T-helper 17 cell (primary cell): Measurements from ENCODE around the gene TAAR1. TPM values are rescaled to one million over a fixed set of nuclear protein-coding genes. Genes with fewer than 3 reads are reported as not detected.
"Not testable (repeated sequence)": the region's sequence is repeated elsewhere in the genome, so short reads cannot be mapped to it uniquely, and the experiment has no call there.

ENCODE experiments used
- ATAC-seq: fragments of 150-1000 bp; cut with Tn5 transposase; 2 replicates; pipeline ENCODE4 v1.10.0; 2021; ENCODE audit warnings: mild to moderate bottlenecking, moderate library complexity
- DNase-seq, 3 donors: peaks; one replicate each; pipeline versions ENCODE4 v3.0.0 to v3.0.0-alpha.2; 2020 to 2021
- H3K9me3 ChIP-seq: one replicate; pipeline ENCODE4 v1.7.0; 2013; ENCODE audit warnings: low read length, mild to moderate bottlenecking; ENCODE audit not compliant: control insufficient read depth, poor library complexity, severe bottlenecking
- H3K27ac Mint-ChIP-seq: one replicate; pipeline ENCODE4 v1.8.0; 2022; ENCODE audit warnings: mild to moderate bottlenecking, moderate library complexity, mixed read lengths
- H3K27me3 Mint-ChIP-seq: one replicate; pipeline ENCODE4 v1.8.0; 2022; ENCODE audit warnings: mixed read lengths
- H3K36me3 Mint-ChIP-seq: one replicate; pipeline ENCODE4 v1.8.0; 2022; ENCODE audit warnings: low read depth, mixed read lengths
- H3K4me1 Mint-ChIP-seq: one replicate; pipeline ENCODE4 v1.8.0; 2022; ENCODE audit warnings: mild to moderate bottlenecking, mixed read lengths
- H3K4me3 Mint-ChIP-seq: one replicate; pipeline ENCODE4 v1.8.0; 2022; ENCODE audit warnings: mild to moderate bottlenecking, moderate library complexity, mixed read lengths
- total RNA-seq, 4 donors: library from RNA in 2 of 4; stranded (reverse) in 2 of 4; gene quantifications; one replicate each; pipeline ENCODE4 v1.2.3 and lab custom pipeline; 2022 to 2026

The TAAR1 gene
- total RNA-seq, 2 donors from 2014 or later: not detected

GRCh38 chr6:132607544-132608233 lies 51.3 kb downstream of the TAAR1 start:
- ATAC-seq (no peak), DNase-seq (no peak)
- peaks cover 5% of the 10 kb centered on the region for H3K4me1 Mint-ChIP-seq
- no peak overlapping the region for H3K4me3 Mint-ChIP-seq
- no peak overlapping the region for H3K27ac Mint-ChIP-seq
- H3K9me3 ChIP-seq: no peaks in the 10 kb centered on the region
- no peaks in the 10 kb centered on the region for H3K36me3 Mint-ChIP-seq
- peaks cover 27% of the 10 kb centered on the region for H3K27me3 Mint-ChIP-seq

GRCh38 chr6:132604635-132605152 lies 54.3 kb downstream of the TAAR1 start:
- Mint-ChIP-seq H3K4me3 (no peak overlapping the region), H3K4me1 (no peaks in the 10 kb centered on the region), H3K27me3 (peaks cover 22% of the 10 kb centered on the region), H3K27ac (no peak overlapping the region), H3K36me3 (no peaks in the 10 kb centered on the region)
- ATAC-seq (no peak), DNase-seq (no peak)
- H3K9me3 ChIP-seq: no peaks in the 10 kb centered on the region

- not testable (repeated sequence) for H3K36me3 Mint-ChIP-seq, H3K4me1 Mint-ChIP-seq, DNase-seq, H3K27ac Mint-ChIP-seq, H3K4me3 Mint-ChIP-seq, ATAC-seq, H3K9me3 ChIP-seq
- peaks cover 30% of the 10 kb centered on the region for H3K27me3 Mint-ChIP-seq
Measured at GRCh38 chr6:132600900-132601299, 58.1 kb downstream of the TAAR1 start.

- no peaks in the 10 kb centered on the region for H3K9me3 ChIP-seq
- peaks cover 27% of the 10 kb centered on the region for H3K27me3 Mint-ChIP-seq
- no peak overlapping the region for H3K27ac Mint-ChIP-seq
- H3K4me3 Mint-ChIP-seq: no peak overlapping the region
- H3K4me1 Mint-ChIP-seq: peaks cover 3% of the 10 kb centered on the region
- no peaks in the 10 kb centered on the region for H3K36me3 Mint-ChIP-seq
- no peak for DNase-seq
- no peak for ATAC-seq
Measured at GRCh38 chr6:132598473-132598872, 60.5 kb downstream of the TAAR1 start.

- Mint-ChIP-seq H3K27ac (no peak overlapping the region), H3K4me1 (peaks cover 3% of the 10 kb centered on the region), H3K27me3 (peaks cover 45% of the 10 kb centered on the region), H3K36me3 (no peaks in the 10 kb centered on the region), H3K4me3 (no peak overlapping the region)
- ATAC-seq (no peak), DNase-seq (no peak)
- H3K9me3 ChIP-seq: no peaks in the 10 kb centered on the region
Measured at GRCh38 chr6:132596201-132596600, 62.8 kb downstream of the TAAR1 start.

Other genes starting within 250 kb of the TAAR1 start
- gene STX7, start 146.1 kb downstream of the TAAR1 start, total RNA-seq: 10 to 100 TPM; 17.3 to 18.4 TPM
- gene TAAR9, start 120.9 kb downstream of the TAAR1 start, total RNA-seq: not detected
- not detected for gene TAAR8, start 106.5 kb downstream of the TAAR1 start, total RNA-seq
- gene TAAR6, start 88.9 kb downstream of the TAAR1 start, total RNA-seq: not detected
- gene TAAR5, start 69.4 kb downstream of the TAAR1 start, total RNA-seq: not detected
- not detected for gene TAAR2, start 34.9 kb downstream of the TAAR1 start, total RNA-seq
- under 1 TPM; 0.22 to 0.42 TPM for gene VNN1, start 54.9 kb upstream of the TAAR1 start, total RNA-seq
- gene VNN2, start 98.7 kb upstream of the TAAR1 start, total RNA-seq: 1 to 10 TPM; 2.1 to 5.2 TPM
- 1 to 10 TPM; 8.6 to 9.1 TPM for gene SLC18B1, start 139.5 kb upstream of the TAAR1 start, total RNA-seq
- 1,000 to 10,000 TPM; 2,264 to 2,344 TPM for gene RPS12, start 155.4 kb upstream of the TAAR1 start, total RNA-seq